Midbrain (tissue), 1 donor: ENCODE data around the gene CKAP2.
"Not testable (repeated sequence)": the region's sequence is repeated elsewhere in the genome, so short reads cannot be mapped to it uniquely, and the experiment has no call there.

Source experiments
- DNase-seq: peaks from one replicate; lab custom pipeline; 2025; lab: John Stamatoyannopoulos, UW

Gene CKAP2

GRCh38 chr13:52454820-52455676 is at the start of gene CKAP2:
Gene CKAP2, plus strand, starts transcription at chr13:52455478. Its CDS starts 79 bp downstream, at chr13:52455557.
- peak; percentile 91 for DNase-seq

DNA sequence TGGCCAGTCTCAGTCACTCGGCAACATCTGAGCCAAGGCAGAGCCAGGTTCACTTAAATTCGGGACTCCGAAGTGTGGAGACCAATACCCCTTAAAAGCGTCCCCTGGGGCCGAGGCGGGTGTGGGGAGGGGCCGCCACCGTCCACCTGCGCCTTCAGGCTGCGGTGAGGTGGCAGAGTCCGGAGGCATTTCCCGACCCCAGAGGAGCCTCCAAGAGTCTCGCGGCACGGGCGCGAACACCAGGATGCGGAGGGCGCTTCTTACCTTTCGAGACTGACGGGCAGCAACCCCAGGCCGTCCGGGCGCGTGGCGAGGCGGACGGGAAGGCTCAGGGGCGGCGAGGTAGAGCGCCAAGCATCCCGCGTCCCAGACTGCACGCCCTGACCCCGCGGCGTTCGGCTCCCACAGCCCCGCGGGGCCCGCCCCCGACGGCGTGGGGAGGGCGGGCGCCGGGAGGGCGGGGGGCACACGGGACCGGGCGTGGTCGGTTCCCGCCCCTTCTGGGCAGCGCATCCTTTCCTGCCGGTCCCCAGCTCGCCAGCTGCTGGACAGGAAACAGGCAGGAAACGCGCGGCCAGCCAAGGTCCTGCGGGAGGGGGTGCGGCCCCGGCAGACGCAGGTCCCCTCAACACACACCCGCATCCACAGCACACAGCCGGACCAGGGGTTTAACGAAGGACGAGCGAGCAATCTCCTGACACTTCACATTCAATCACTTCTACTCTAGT is 49.3 kb upstream of the CKAP2 start, which contains the start of gene THSD1:
Gene THSD1 (minus strand): TSS at position 406 of the 728 bp plus-strand sequence. CDS start 3,572 bp downstream, outside the sequence.
- no peak for DNase-seq

GRCh38 chr13:52406629-52407028 is 48.6 kb upstream of the CKAP2 start:
- no peak for DNase-seq

GRCh38 chr13:52407436-52407835 is 47.8 kb upstream of the CKAP2 start:
- not testable (repeated sequence) for DNase-seq

GRCh38 chr13:52408071-52408658 is 47.1 kb upstream of the CKAP2 start:
- DNase-seq, result not testable (repeated sequence)

DNA sequence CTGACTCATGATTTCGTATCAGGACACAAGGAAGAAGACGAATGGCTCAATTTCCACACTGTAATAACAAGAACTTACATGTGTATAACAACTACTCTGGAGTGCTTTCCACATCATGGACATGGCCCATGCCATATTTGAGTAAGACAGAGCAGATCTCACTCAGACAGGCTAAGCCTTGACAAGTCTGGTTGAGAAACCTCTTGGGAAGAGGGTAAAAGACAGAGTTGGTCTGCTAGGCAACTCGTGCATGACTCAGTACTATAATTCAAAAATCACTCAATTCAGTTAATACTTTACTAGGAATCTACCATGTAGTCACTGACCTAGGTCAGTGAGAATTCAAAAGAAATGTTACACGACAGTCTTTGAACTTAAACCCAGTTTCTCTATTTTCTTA is 43.6 kb upstream of the CKAP2 start:
- DNase-seq, result no peak

DNA sequence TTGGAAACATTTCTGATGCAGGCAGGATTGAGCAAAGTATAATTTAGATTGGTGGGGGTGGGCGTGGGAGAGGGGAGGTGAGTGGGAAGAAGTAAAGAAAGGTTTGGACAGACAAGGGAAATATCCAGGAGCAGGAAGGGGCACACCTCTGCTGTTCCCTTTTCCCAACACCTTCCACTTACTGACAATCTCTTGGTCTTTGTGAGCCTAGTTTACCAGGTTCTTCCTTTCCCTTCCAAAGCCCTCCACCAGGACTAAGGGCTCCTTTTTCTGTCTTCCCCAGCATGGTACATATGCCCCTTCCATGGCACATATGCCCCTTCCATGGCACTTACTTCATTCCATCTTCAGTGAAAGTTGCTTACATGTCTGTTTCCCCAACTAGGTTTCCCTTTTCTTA is 43.1 kb upstream of the CKAP2 start:
- no peak for DNase-seq

- no peak for DNase-seq
Observed at GRCh38 chr13:52414051-52414450, 41.2 kb upstream of the CKAP2 start.

GRCh38 chr13:52414963-52415362 is 40.3 kb upstream of the CKAP2 start:
- no peak for DNase-seq

DNA sequence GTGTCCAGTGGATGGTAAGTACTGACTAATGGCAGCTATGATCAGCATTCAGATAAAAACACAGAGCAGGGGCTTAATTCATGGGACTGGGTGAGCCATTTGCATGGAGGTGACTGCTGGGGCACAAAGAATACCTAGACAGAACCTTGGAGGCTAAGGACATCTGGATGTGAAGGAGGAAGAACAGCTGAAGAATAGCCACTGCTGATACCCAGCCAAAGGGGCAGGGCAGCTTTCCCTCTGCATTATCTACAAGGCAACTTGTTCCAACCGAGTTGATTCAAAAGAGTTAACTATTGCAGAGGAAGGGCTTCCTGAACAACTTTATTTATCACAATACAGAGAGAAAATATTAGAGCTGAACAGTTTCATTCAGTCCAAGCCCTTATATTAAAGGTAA is 36.2 kb upstream of the CKAP2 start:
- DNase-seq, result no peak

DNA sequence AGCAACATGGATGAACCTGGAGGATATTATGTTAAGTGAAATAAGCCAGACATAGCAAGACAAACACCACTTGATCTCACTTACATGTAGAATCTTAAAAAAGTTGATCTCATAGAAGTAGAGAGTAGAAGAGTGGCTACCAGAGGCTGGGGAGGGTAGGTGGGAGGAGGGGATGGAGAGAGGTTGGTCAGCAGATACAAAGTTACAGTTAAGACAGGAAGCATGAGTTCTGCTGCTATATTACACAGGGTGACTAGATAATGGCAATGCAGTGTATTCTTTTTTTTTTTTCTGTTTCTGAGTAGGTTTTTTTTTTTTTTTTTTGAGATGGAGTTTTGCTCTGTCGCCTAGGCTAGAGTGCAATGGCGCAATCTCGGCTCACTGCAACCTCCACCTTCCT is 34.1 kb upstream of the CKAP2 start:
- DNase-seq, result no peak

DNA sequence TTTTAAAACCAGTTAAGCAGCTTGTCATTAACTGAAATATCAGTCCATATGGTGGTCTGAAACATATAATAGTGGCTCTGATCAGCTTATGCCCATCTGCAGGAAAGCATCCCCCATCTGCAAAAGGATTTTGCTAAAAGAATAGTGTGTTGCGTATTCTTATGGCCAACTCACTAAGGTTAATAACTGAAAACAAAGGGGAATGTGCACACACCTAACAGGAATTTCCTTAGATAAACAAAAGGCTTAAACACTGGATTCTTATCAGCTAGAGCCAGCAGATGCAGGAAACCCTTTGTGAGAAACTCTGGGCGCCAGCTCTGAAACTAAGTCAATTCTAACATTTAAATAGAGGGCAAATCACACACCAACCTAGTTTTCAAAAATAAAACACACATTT is 27.0 kb upstream of the CKAP2 start:
- DNase-seq, result no peak

- no peak for DNase-seq
Observed at GRCh38 chr13:52432456-52432855, 22.8 kb upstream of the CKAP2 start.

- DNase-seq, result no peak
Observed at GRCh38 chr13:52446265-52446664, 9.0 kb upstream of the CKAP2 start.

DNA sequence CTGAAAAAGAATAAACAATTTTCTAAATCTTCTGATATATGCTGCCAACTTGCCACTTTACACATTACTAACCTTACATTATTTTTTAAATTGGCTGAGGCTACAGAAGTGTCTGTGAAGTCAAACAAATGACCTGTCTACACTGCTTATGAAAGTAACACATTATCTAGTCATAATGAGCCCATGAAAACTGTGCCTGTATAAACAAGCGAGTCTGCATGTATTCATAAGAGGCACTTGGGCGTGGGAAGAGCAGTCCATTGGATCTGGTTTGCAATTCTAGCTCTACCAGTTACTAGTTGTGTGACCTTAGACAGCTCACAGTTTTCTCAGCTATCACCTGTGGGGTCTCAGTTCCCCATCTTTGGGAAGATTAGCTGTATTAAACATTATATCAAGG is 7.9 kb upstream of the CKAP2 start:
- no peak for DNase-seq

GRCh38 chr13:52447815-52448552 is 7.3 kb upstream of the CKAP2 start:
- no peak for DNase-seq

- no peak for DNase-seq
Observed at GRCh38 chr13:52449331-52450011, 5.8 kb upstream of the CKAP2 start.

DNA sequence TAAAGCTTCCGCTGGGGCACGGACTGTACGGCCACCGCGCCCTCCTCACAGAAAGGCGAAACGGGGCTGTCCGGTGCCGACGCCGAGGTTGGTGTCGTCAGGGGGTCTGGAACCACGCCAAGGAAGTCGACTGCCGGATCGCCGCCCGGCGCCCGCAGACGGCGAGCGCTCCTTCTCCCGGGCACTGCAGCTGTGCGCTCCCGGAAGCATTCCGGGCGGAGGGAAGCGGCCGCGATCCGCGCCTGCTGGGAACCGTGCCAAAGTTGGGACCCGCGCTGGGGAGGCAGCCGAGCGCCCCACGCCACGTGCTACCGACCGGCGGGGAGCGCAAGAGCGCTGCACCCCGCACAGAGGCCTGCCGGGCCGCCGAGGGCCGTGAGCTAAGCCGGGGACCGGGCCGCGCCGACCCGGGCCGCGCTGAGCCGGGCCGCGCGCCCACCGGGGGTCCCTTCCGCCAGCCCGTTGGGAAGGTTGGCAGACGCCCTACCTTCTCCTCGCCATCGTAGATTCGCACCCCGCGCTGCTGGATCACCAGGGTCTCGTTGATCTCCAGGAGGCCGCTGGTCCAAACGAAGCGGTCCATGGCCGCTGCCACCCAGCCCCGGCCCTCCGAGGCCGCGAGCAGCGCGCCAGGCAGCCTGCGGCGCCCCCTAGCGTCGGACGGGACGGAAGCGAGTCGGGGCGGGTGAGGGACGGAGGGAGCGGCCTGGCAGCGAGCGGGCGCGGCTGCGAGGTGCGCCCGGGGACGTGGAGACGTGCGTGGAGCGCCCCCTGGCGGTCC is 5.1 kb upstream of the CKAP2 start, which contains the start of gene VPS36:
Gene VPS36 (minus strand): TSS at position 623 of the 781 bp plus-strand sequence. CDS start 40 bp downstream, at position 583.
- DNase-seq, result peak; percentile 96

DNA sequence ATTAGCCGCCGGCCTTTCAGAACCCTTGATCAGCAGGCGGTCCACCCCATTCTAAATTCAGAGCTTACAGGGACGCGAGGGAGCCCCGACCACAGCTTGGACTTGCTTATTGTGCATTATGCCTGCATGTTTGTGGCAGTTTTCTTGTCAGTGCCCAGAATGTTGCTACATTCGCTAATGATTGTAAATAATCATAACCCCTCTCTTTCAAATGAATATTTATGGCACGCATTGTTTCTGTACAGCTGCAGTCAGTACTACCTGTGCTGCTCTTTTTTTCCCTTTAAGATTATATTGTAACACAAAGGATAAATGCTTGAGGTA is 4.5 kb upstream of the CKAP2 start:
- DNase-seq, result no peak

DNA sequence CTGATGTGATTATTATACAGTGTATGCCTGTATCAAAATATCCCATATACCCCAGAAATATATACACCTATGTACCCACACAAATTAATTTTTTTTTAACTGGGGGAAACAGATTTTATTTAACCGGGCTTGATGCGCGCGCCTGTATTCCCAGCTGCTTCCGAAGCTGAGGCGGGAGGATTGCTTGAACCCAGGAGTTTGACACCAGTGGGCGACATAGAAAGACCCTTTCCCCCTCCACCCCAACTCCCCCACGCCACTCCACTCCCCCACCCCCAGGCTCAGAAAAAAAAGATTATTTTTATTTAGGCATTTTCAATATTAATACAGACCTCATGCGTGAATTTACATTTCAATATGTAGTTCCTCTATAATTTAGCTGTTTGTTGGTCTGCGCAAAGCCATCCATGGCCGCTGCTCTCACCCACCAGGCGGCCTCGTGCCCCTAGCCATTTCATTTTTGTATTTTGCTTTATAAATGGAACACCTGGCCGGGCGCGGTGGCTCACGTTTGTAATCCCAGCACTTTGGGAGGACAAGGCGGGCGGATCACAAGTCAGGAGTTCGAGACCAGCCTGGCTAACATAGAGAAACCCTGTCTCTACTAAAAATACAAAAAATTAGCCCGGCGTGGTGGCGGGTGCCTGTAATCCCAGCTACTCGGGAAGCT is 4.0 kb upstream of the CKAP2 start:
- no peak for DNase-seq
